ENCODE data around the gene RALGAPA1.

- no peak for TF ChIP-seq POLR2A (IDR thresholded peaks at IDR 0.05)
- TF ChIP-seq, protein P1, sequence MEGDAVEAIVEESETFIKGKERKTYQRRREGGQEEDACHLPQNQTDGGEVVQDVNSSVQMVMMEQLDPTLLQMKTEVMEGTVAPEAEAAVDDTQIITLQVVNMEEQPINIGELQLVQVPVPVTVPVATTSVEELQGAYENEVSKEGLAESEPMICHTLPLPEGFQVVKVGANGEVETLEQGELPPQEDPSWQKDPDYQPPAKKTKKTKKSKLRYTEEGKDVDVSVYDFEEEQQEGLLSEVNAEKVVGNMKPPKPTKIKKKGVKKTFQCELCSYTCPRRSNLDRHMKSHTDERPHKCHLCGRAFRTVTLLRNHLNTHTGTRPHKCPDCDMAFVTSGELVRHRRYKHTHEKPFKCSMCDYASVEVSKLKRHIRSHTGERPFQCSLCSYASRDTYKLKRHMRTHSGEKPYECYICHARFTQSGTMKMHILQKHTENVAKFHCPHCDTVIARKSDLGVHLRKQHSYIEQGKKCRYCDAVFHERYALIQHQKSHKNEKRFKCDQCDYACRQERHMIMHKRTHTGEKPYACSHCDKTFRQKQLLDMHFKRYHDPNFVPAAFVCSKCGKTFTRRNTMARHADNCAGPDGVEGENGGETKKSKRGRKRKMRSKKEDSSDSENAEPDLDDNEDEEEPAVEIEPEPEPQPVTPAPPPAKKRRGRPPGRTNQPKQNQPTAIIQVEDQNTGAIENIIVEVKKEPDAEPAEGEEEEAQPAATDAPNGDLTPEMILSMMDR (IDR thresholded peaks at IDR 0.05) = no peak
Observed at GRCh38 chr14:35776823-35777222, 32.3 kb downstream of the RALGAPA1 start.

Measured in right lobe of liver (tissue), 4 donors.